HUES64 (cell line): ENCODE data around the gene HOMER1.

Experiments
- H3K27ac ChIP-seq: 2 replicates; pipeline ENCODE4 v1.7.0; 2013; ENCODE audit warnings: low read depth, low read length, inconsistent platforms
- H3K27me3 ChIP-seq: 2 replicates; pipeline ENCODE4 v1.6.1; 2013; ENCODE audit warnings: mild to moderate bottlenecking, low read length; ENCODE audit not compliant: insufficient read depth
- H3K36me3 ChIP-seq: 2 replicates; pipeline ENCODE4 v1.6.1; 2013; ENCODE audit warnings: mild to moderate bottlenecking, low read length; ENCODE audit not compliant: insufficient read depth
- H3K4me1 ChIP-seq: 2 replicates; pipeline ENCODE4 v1.6.1; 2013; ENCODE audit warnings: mild to moderate bottlenecking, low read length, moderate library complexity; ENCODE audit not compliant: insufficient read depth
- H3K4me3 ChIP-seq: 2 replicates; pipeline ENCODE4 v1.5.1; 2013; ENCODE audit warnings: mild to moderate bottlenecking, low read length, moderate library complexity
- H3K9ac ChIP-seq: 2 replicates; pipeline ENCODE4 v1.6.1; 2013; ENCODE audit warnings: mild to moderate bottlenecking, low read depth, low read length
- H3K9me3 ChIP-seq: 2 replicates; pipeline ENCODE4 v1.6.1; 2013; ENCODE audit warnings: low read depth, low read length; ENCODE audit not compliant: insufficient read depth
- WGBS: fragments of 150-250, 120-280 bp; methylation state at CpG from one replicate; pipeline ENCODE4 v1.1.7; 2013; ENCODE audit warnings: missing lambda C conversion rate; 5-methylcytosine and 5-hydroxymethylcytosine counted together

HOMER1 gene

DNA sequence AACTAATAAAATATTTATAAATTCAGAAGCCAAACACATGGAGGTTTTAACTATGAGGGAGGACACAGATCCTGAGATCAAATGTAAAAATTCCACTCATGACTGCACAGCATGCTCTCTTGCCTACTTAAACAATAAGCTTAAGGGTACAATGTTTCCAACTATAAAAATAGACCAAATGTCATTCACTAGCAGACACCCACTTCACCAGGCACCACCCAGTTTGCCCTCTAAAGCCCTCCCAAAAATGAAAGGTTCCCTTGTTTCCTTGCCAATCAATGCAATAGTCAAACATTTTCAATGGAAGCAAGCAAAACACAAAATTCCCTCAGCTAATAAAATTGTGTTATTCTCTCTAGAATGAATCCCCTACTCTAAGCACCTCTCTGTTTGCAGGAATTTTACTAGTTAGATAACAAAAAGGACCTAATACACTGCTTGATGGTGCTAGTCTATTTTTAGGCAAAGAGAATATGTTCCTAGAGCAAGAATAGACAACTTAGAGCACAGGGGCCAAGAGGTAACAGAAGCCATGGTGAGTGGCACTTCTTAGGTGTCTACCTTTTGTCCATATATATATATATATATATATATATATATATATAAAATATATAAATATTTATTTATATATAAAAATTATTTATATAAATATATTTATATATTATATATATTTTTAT, 135.3 kb downstream of the HOMER1 start:
- Histone ChIP-seq H3K4me1 (no peaks in the 10 kb centered on the region), H3K27ac (no peak overlapping the region), H3K36me3 (peaks cover 20% of the 10 kb centered on the region), H3K27me3 (no peaks in the 10 kb centered on the region), H3K9ac (no peak overlapping the region), H3K9me3 (no peaks in the 10 kb centered on the region; the same call in 1 of the 2 replicates), H3K4me3 (no peak overlapping the region)

DNA sequence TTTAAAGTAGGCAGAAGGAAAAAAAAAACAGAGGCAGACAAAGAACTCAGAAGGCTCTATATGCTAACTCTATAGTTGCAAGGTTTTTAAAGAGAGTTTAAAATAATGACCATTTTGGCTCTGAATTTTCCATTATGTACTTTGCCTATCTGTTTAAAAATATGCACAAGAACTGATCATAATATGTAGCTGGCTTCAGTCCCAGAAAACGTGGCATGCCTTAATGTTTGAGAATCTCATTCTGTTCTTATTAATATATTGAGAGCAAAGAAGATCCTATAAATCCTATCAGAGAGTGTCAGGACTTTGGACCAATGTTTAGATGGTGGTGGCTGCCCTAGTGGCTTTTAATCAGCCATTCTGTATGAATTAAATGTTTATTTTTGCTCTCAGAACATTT, 156.5 kb downstream of the HOMER1 start:
- H3K27ac ChIP-seq = no peak overlapping the region
- peaks cover 4% of the 10 kb centered on the region; the same call in 1 of the 2 replicates for H3K9me3 ChIP-seq
- no CpG with 5 or more reads among the region's 1 CpG for WGBS
- no peaks in the 10 kb centered on the region for H3K4me1 ChIP-seq
- H3K4me3 ChIP-seq = no peak overlapping the region
- H3K36me3 ChIP-seq = no peaks in the 10 kb centered on the region
- H3K9ac ChIP-seq = no peak overlapping the region
- H3K27me3 ChIP-seq = no peaks in the 10 kb centered on the region

DNA sequence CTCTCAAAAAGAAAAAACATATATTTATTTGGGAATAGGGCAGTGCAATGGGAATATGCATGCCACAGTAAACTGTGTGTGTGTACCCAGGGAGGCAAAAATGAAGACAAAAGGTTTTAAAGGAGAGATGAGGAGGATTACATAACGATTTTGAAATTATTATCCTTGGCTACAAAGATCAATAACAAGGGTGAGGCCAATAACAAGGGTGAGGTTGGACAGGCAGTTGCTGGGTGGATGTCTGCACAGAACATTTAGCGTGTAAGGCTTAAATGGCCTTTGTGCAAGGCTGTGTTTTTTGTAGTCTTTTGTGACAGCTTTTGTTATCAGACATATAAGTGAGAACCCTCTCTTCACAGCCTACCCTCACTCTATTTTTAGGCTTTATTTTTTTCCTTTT, 164.1 kb downstream of the HOMER1 start:
- no peaks in the 10 kb centered on the region for H3K4me1 ChIP-seq
- 94% methylated on average over 2 of the region's 2 CpGs for WGBS
- H3K27me3 ChIP-seq = no peaks in the 10 kb centered on the region
- no peaks in the 10 kb centered on the region for H3K36me3 ChIP-seq
- no peak overlapping the region for H3K27ac ChIP-seq
- H3K4me3 ChIP-seq = no peak overlapping the region
- peaks cover 4% of the 10 kb centered on the region; the same call in 1 of the 2 replicates for H3K9me3 ChIP-seq
- no peak overlapping the region for H3K9ac ChIP-seq

DNA sequence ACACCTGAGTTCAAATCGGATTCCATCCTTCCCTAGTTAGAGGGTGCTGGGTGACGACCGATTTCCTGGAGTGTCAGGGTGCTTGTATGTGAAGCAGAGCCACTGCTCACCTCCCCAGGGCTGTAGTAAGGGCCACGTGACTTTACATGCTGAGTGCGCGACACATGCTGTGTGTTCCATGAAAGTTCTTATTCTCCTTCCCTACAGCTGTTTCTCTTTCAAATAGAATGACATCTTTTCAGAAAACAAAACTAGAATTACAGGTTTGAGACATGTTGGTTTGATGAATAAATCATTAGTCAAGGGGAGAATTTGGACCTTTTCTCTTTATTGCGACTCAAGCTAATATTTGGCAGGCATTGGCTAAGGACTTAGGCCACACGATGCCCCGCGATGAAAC, 164.9 kb downstream of the HOMER1 start:
- no peak overlapping the region for H3K27ac ChIP-seq
- H3K36me3 ChIP-seq = no peaks in the 10 kb centered on the region
- H3K27me3 ChIP-seq = no peaks in the 10 kb centered on the region
- H3K4me3 ChIP-seq = no peak overlapping the region
- 0 out of 2 replicates have a peak, but pooled peaks cover 4% of the 10 kb centered on the region for H3K9me3 ChIP-seq
- H3K4me1 ChIP-seq = no peaks in the 10 kb centered on the region
- WGBS = 96% methylated on average over 10 of the region's 10 CpGs
- H3K9ac ChIP-seq = no peak overlapping the region

DNA sequence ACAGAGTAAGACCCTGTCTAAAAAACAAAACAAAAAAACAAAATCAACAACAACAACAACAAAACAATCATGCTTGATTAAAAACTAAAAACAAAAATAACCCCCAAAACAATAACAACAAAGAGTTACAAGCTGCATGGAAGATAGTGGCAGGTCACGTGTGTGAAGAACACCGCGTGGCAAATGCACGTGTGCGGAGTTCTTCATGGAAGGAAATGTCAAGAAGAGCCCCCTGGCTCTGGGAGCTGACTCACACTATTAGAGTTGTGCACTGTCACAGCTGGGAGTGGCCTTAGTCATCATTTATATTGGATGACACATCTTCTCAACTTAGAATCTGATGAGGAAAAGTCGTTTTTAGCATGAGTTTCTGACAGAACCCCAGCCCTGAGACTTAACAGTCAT, 167.5 kb downstream of the HOMER1 start:
- H3K27ac ChIP-seq = no peak overlapping the region
- no peaks in the 10 kb centered on the region for H3K27me3 ChIP-seq
- WGBS = 91% methylated on average over 6 of the region's 6 CpGs
- H3K9me3 ChIP-seq = no peaks in the 10 kb centered on the region
- no peaks in the 10 kb centered on the region for H3K36me3 ChIP-seq
- no peak overlapping the region for H3K4me3 ChIP-seq
- no peaks in the 10 kb centered on the region for H3K4me1 ChIP-seq
- H3K9ac ChIP-seq = no peak overlapping the region

DNA sequence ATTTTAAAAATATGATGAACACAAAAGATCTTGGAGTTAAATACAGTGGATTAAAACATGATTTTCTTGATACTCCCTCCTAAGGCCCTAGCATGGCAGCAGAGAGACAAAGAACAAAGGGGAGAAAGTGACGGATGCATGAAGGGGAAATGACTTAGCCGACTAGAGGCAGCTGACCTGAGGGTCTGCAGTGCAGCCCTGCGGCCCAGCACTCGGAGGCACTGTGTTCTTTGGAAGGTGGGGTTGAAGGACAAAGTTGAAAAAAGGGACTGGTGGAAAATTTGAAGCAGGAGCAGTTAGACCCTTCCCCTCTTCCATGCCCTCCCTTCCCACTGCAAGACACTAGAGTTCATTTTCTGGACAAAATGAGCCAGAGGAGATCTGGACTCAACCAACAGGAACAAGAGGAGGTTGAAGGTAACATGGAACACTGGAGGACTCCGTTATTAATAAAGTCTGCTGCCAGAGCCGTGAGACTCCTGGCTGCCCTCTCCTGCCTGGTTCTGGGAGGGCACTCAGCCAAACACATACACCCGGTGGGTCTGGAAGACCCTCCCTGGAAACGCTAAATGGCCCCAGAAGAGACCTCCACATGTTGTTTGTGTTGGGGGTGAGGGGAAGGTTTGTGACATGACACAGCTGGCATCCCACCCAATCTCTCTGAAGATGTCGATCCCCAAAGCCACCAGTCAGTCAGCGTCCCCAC, 179.9 kb downstream of the HOMER1 start:
- H3K4me1 ChIP-seq = peaks cover 4% of the 10 kb centered on the region; the same call in 1 of the 2 replicates

DNA sequence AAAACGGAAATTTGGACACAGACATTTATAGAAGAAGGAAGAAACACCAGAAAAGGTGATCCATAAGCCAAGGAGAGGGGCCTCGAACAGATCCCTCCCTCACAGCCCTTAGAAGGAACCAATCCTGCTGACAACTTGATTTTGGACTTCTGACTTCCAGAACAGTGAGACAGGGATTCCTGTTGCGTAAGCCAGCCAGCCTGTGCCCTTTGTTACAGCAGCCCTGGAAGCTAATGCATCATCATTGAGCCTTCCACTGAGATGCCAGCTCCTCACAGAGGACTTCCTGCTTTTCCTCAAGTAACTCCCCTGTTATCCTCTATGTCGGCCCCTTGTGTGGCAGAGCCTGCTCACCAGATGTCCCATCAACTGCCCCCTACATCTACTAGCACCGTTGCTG, 183.9 kb downstream of the HOMER1 start:
- Histone ChIP-seq H3K27ac (no peak overlapping the region), H3K27me3 (no peaks in the 10 kb centered on the region), H3K4me3 (no peak overlapping the region), H3K9me3 (no peaks in the 10 kb centered on the region), H3K36me3 (no peaks in the 10 kb centered on the region), H3K4me1 (peaks cover 4% of the 10 kb centered on the region; the same call in 1 of the 2 replicates), H3K9ac (no peak overlapping the region)
- 93% methylated on average over 5 of the region's 5 CpGs for WGBS

More for the DNA sequence above, 179.9 kb downstream of the HOMER1 start:
- WGBS = 90% methylated on average over 10 of the region's 10 CpGs
- H3K4me3 ChIP-seq = no peak overlapping the region
- H3K27me3 ChIP-seq = no peaks in the 10 kb centered on the region
- no peaks in the 10 kb centered on the region for H3K36me3 ChIP-seq
- no peak overlapping the region for H3K27ac ChIP-seq
- no peaks in the 10 kb centered on the region for H3K9me3 ChIP-seq
- no peak overlapping the region for H3K9ac ChIP-seq

DNA sequence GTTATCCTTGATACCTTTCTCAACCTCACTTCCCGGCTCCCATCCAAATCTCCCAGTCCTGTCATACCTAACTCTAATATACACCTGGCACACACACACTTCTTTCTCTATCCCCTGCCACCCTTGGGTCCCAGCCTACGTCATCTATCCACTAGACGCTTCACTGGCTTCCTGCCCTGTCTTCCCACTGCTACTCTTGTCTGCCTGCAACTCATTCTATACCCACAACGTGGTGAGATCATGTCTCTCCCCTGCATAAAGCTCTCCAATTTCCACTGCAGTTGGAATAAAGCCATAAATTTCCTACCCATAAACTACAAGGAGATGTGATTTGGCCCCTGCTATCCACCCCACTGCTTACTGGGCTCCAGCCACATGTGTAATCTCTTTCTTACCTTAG, 184.5 kb downstream of the HOMER1 start:
- Histone ChIP-seq H3K27ac (no peak overlapping the region), H3K4me3 (no peak overlapping the region), H3K9me3 (no peaks in the 10 kb centered on the region), H3K36me3 (no peaks in the 10 kb centered on the region), H3K27me3 (no peaks in the 10 kb centered on the region), H3K9ac (no peak overlapping the region), H3K4me1 (peaks cover 4% of the 10 kb centered on the region; the same call in 1 of the 2 replicates)
- 96% methylated on average over 4 of the region's 4 CpGs for WGBS
